Vagina (tissue), 2 donors: Measurements from ENCODE around the gene LCAT.

ENCODE experiments used
- POLR2A ChIP-seq, 2 donors: fragments of 450-650 bp; IDR thresholded peaks; one replicate each; pipeline ENCODE4 v1.6.1; 2017; ENCODE audit warnings: antibody characterized with exemption in 2 of 2, mild to moderate bottlenecking in 2 of 2, moderate library complexity in 2 of 2
- POLR2AphosphoS5 ChIP-seq, 2 donors: sonication (generic); formaldehyde crosslinking; IDR thresholded peaks; one replicate each; pipeline ENCODE4 v1.9.0; 2017; ENCODE audit warnings: antibody characterized with exemption in 2 of 2, mild to moderate bottlenecking in 2 of 2, low read depth in 1 of 2; ENCODE audit not compliant: insufficient read depth in 1 of 2
- TF ChIP-seq, protein P1 (sequence below), 3 experiments: fragments of 450-650 bp in 2 of 3; fragments of 200-600 bp in 1 of 3; sonication (generic) in 1 of 3; IDR thresholded peaks; one replicate each; pipeline ENCODE4 v1.5.1; 2017 to 2019; ENCODE audit warnings: antibody characterized with exemption in 3 of 3, mild to moderate bottlenecking in 2 of 3, moderate library complexity in 2 of 3

DNA sequence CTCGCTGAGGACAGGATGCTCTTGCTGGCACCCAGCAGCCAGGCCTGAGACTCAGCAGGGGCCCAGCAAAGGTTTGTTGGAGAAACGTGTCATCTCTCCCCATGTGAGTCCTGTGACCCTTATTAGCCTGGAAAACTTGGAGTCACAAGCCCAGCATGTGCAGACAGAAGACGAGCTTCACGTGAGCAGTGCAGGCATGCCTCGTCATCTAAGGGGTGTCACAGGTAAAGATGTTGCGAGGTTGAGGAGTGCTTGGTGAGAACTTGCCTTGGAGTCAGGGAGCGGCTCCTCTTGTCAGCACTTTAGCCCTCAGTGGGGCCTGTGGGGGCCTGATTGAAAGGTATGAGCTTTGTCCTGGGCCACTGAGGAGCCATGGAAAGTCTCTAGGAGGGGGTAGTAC lies 10.1 kb downstream of the LCAT start:
- no peak for TF ChIP-seq POLR2A (IDR thresholded peaks at IDR 0.05)
- TF ChIP-seq, protein P1, sequence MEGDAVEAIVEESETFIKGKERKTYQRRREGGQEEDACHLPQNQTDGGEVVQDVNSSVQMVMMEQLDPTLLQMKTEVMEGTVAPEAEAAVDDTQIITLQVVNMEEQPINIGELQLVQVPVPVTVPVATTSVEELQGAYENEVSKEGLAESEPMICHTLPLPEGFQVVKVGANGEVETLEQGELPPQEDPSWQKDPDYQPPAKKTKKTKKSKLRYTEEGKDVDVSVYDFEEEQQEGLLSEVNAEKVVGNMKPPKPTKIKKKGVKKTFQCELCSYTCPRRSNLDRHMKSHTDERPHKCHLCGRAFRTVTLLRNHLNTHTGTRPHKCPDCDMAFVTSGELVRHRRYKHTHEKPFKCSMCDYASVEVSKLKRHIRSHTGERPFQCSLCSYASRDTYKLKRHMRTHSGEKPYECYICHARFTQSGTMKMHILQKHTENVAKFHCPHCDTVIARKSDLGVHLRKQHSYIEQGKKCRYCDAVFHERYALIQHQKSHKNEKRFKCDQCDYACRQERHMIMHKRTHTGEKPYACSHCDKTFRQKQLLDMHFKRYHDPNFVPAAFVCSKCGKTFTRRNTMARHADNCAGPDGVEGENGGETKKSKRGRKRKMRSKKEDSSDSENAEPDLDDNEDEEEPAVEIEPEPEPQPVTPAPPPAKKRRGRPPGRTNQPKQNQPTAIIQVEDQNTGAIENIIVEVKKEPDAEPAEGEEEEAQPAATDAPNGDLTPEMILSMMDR (IDR thresholded peaks at IDR 0.05), result no peak
- no peak for TF ChIP-seq POLR2AphosphoS5 (IDR thresholded peaks at IDR 0.05; ENCODE audit: insufficient read depth in 1 of 2, low read depth in 1 of 2)
